GM19328 (cell line): ENCODE measurements around the gene PRKCE.

Experiments used
- ATAC-seq: cut with Tn5 transposase; IDR thresholded peaks from one replicate; pipeline ENCODE4 v1.9.1; 2021; ENCODE audit warnings: mild to moderate bottlenecking, moderate library complexity; ENCODE audit not compliant: unreplicated experiment

PRKCE gene

DNA sequence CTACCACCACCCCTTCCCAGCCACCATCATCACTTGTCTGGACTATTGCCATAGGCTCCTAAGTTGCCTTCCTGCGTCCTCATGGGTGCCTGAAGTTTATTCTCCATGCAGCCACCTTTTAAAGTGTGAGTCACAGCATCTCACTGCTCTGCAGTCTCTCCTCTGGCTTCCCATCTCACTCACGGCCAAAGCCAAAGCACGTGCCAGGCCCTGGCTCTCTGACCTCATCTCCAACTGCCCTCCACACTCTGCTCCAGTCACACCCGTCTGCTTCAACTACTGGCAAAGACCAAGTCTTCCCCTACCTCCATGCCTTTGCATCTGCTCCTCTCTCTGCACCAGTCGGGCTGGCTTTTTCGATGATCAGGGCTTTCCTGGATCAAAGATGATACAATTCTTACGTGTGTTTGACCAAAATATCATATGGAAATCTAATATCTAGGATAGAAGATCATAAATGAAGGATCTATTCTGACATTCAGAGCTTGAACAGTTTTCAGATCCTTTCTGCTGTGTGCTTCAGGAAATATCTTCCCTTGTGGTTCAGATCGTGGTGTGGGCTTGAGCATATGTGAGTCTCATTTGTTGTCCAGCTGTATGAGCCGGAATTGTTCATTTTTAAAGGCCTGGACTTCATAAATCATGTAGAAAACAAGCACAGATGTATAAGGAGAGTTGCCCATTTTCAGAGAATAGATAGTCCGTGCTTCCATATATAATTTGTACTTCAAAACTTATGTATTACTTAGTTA lies 175.6 kb downstream of the PRKCE start:
- ATAC-seq, result no peak

DNA sequence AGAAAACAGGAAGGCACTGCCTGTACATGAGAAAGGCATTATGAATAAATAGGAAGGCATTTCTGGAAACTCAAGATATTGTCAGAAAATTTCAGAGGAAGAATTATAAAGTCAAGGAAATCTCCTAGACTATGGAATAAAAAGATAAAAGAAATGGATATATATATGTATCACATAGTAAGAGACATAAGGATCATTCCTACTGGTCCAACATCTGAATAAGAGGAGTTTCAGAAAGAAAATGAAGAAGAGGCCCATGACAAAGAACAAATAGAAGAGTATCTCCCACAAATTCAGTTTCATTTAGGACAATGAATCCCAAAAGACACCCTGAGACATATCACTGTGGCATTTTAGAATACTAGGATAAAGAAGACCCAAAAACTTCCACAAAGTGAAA lies 178.8 kb downstream of the PRKCE start:
- ATAC-seq, result no peak

DNA sequence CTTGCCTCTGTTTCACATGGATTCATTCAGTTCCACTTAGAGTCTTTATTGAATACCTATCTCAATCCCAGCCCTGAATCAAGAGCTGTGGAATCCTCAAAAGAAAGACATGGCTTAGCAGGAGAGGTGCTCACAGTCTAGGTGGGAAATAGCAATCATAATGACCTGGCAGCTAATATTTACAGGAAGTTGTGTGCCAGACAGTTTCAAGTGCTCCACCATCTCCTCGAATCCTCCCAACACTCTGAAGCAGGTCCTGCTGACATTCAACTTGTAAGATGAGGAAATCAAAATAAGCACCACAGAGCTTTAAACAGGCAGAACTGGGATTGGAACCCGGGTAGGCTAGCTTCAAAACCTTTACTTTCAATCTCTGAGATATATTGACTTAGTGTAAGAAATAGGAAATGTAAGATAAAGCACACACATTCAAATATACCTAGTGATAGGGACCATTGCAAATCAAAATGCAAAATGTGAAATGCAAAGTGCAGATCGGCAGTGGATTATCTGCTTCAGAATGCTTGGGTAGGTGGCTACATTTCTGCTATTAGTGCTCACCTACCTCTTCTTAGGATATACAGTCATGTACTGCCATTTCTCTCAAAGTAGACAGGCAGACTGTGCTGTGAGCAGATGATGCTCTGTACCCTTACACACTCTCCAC lies 182.0 kb downstream of the PRKCE start:
- ATAC-seq, result peak; percentile 26

DNA sequence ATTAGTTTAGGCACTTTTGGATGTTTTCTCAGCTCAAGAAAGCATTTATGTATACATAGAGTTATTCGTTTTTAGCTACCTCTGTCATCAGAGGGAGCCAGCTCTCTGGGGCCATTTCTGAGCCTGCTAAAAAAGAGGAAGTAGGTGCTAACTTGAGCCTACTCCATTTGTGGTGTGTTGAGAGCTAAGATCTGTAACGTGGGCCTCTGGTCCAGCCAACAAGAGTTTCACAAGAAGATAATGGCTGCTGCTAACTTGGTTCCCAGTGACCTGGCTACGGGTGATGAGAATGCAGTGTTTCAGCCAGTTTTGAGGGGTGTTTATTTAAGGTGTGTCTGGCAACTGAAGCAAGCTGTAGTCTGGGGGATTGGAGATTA lies 182.5 kb downstream of the PRKCE start:
- peak; percentile 78 for ATAC-seq

DNA sequence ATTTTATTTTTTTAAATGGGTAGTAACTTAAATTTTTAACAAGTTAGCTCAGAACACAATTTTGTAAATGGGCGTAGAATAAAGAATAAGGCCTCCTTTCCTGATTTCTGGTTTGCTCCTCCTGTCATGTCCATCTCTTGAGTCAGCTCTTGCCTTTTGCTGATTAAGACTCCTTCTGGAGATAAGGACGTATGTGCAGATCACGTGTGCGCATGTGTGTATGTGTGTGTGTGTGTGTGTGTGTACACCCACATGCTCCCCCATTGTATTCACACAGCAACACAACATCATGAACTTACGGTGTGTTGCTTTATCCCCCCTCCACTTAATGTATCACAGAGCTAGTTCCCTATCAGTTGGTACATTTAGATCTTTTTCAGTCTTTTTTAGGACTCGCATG lies 182.9 kb downstream of the PRKCE start:
- ATAC-seq, result no peak

DNA sequence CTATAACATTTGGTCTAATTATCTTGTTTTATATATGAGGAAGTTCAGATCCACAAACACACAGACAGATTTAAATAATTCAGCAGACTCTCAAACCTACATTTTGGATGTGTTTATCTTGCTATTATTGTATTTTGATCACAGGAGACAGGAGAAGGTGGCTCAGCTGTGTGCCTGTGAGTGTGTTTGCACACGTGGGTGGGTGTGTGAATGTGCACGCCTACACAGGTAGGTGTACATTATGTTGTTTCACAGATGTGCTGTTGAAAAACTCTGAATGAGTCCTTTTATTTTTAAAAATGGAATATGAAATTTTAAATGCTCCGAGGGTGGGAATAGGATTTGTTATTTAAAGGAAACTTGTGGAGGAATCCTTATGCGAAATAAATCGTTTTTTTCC lies 183.4 kb downstream of the PRKCE start:
- ATAC-seq, result no peak

DNA sequence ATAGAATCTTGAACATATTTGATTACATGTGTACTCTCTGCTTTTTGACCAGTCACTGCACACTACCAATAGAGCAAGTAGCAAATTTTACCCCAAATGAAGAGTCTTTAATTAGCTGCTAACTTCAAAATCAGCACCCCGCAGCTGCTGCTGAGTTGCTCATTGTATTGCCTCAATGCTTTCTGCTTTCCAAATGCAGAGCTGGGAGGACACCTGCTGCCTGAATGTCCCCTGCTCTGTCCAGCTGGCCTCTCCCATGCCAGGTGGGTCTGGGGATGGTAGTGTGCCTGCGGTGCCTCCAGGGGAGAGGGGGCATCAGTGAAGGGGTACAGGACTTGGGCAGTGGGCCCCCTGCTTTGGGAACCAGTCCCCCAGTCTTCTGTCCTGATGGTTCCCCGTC lies 184.8 kb downstream of the PRKCE start:
- no peak for ATAC-seq

DNA sequence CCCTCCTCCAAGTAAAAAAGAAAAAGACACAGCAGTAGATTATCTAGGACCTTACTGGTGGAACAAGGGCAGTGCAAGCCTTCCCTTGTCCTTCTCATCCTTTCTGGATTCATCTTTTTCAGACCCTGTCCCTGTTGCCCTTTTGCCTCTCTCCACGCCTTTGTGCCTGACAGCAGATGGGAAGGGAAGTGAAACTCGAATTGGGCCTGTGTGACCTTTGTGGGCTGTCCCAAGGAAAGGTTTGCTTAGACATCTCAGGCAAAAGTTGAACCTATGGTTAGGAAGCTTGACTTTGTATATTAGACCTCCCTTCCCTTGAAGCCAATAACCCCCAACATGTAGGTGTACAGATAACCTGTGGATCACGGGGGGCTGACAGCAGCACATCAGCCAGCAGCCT lies 185.3 kb downstream of the PRKCE start:
- no peak for ATAC-seq

DNA sequence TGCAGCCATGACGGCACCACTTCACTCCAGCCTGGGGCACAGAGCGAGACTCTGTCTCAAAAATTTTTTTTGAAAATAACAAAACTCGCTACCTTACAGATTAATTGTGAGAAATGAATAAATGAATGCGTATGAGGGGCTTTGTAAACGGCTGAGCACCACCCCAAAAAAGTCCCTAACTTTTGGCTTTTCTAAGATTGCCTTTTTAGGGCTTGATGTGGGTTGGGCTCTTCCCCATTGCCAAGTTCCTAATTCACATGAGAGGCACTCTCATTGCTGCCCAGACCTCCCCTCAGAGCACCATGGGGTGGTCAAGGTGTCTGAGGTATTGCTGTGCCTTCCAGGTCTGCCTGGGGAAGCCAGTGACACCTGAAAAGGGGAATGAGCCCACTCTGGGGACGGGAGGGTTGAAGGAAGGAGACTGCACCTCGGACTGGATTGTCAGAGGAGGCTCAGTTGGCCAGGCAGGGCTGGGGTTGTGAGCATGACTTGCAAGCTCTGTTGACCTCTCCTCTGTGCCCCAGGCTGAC lies 186.4 kb downstream of the PRKCE start:
- no peak for ATAC-seq

DNA sequence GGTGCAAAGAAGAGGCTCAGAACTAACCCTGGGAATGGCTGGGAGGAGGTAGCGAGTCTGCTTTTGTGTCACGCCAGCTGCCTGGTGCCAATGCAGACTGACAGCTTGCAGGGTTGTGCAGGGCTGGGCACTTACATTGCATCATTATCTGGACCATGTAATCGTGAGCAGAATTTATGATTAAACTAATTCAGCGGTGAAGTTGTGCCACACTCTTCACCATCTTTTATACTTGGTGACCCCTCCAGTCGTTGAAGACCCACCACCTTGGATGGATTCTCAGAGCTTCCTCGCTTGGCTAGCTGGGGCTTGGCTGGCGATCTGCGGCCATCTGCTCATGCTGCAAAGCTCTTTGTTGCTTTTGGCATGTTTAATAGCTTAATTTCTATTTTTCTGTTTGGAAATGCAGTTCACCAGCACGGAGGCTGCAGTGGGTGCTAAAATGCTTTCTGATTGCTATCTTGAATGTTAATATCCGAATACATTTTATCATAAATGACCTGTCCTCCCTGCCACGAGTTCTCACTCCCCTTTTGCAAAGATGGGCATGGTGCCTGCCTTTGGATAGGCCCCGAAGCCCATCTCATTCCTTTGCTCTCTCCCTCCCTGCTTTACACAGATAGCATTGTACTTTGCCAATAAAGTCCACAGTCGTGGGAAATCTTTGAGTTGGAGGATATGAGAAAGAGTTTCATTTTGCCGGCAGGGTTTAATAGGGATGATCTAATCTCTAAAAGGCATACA lies 188.2 kb downstream of the PRKCE start:
- no peak for ATAC-seq

DNA sequence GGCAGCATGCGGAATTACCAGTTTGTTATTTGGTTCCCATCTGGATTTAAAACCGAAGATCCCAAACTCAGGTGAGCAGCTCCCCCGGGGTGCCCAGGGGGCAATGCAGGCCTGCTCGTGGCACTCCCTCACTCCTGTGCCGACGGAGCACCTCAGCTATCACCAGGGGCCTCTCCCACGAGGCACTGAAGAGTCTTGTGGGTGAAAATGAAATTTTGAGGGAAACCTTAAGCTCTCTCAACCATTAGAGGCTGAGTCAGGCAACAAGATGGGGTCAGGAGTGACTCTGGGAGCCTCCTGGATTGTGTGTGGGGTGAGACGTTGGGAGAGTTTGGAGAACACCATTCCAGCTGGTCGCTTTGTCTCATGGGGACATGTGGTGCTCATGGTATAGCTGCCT lies 189.0 kb downstream of the PRKCE start:
- no peak for ATAC-seq

DNA sequence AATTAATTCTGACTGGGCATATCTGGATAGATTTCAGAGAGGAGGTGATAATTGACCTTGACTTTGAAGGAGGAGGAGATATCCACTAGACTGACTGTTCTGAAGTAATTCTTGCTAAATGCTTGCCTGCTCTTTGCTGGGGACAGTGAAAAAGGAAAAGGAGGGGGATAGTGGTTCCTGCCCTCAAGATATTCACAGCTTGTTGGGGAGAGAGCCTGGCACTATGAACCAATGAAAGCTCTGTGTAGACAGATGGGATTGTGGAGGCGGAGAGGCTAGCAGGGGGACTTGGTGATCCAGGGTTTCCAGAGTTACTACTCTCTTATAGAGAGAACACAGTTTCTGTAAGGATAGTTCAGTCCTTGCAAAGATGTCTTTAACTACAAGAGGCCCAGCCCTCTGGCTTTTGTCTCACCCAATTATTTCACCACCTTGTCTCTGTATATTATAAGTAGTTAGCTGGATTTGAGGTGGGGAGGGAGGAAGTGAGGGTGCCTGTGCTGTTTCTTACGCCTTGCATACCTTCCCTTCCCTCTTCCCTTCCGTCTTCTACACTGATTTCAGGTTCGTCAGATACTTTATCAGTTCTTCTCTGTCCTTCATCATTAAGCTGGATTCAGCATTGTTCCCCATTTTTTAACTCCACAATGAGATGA lies 190.4 kb downstream of the PRKCE start:
- no peak for ATAC-seq

DNA sequence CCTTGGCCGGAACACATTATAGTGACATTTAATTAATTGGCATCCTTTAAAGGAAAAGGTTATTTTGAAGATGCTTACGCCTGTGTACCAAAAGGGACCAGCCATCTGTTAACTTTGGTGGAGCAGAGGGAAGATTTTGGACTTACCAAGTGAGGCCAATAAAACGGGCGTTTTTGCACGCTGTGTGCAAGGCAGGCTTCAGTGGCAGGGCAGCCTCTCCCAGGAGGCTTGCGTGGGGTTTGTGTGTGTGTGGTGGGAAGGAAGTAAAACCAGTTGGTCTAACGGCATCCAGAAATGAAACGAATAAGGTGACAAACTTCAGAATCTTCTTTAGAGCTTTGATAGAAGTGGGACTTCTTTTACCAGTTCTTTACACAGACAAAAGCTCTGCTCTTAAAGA lies 191.7 kb downstream of the PRKCE start:
- peak; percentile 48 for ATAC-seq

DNA sequence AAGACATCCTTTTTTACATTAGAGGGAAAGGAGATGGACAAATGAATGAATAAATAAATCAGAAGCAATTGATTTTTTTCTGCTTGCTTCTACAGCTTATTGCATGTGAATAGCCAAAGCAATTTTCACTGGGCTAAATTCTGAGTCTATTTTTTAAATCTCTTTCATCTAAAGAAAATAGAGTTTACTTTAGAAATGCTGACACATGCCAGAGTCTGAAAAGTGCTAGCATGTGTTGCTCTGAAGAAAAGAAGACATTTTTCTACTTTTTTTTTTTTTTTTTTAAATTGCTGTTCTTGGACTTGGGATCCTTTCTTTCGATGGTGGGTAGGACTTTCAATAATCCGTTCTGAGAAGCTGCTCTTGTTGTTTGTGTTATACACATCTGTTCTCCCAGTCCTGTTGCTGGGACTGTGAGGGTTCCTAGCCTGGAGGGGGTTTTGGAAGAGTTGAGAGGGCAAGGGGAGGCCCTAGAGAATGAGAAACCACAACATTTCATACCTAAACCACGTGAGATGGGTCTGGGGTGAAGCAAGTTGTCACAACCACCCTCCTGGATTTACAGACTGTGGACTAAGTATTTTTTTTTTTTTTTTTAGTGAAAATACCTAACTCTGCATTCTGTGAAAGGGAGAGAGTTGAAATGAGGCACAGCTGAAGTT lies 193.5 kb downstream of the PRKCE start:
- no peak for ATAC-seq

DNA sequence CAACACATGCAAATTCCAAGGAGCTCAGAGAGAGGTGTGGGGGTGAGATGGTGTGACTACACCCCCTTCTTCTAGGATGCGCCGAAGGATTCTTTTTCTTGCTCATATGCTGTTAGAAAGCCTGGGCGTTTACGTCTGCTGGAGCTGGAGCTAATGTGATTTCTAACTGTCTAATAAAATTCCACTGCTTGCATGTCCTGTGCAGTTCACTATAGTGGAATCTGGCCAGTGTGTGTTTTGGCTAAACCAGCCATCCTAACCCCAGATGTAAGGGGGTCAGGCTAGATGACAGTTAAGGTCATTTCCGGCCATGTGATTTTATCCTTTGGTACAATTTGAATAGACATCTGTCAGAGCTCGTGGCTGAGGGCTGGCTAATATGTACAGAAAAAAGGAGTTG lies 194.1 kb downstream of the PRKCE start:
- ATAC-seq, result no peak

DNA sequence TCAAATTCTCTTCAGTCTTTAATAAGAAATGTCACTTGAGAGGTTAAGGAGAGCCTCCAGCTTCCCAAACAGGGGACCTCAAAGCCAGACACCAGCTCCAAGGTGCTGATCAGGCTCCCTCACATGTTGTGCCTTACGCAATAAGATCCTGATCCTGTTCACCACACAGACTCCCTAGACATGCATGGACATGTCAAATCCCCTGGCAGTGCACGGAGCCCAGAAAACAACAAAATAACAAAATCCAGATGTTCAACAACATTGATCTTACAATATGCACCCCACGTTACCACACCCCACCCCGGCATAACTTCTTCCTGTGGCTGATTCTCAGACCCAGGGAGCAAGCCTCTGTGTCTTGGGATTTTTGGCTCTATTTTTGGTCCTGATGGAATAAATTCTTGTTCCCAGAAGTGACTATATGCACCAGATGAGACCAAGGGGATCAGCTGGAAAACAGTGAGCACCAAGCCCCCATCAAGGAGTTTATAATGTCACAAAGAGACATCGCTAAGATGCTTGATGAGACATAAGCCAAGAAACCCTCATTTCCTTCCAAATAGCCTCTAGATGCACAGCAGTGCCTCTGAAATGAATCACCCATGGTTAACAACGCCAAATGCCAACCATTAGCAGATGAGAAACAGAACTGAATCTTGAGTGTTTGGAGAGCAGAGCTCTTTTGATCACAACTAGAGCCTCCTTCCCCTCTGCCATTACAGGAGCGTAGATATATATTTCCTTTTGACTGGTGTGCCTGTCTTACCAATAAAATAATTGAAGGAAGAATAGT lies 198.2 kb downstream of the PRKCE start:
- ATAC-seq, result no peak

DNA sequence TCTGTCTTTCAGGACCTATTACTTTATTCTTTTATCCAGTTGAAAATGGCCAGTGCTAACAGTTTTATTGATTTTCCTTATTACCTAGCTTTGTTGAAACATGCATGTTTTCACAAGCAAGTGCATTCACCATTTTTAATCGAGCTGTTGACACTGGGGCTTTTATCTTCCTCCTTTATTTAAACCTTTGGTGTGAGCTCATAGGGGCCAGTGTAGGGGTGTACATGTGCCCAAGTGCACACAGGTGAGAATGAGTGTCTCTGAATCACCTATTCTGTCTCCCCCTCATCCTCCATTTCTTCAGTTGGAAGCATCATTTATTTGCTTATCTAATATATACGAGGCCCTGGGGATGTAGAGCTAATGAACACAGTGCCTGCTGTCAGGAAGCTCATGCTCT lies 199.1 kb downstream of the PRKCE start:
- no peak for ATAC-seq

DNA sequence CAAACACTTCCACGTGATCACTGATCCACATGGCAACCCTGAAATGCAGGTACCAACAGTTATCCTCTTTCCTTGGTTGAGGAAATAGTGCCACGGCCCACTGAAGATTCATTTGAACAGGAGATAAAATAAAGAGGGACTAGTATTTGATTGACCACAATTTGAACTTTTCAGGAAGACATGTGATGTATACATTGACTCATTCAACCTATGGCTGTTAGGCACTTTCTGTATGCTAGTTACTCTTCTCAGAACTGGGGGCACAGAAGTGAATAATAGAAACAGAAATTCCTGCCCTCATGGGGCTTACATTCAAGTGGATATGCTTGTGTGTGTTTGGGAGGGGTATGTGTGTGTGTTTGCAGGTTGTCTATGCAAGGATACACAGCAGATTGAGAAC lies 199.6 kb downstream of the PRKCE start:
- no peak for ATAC-seq

DNA sequence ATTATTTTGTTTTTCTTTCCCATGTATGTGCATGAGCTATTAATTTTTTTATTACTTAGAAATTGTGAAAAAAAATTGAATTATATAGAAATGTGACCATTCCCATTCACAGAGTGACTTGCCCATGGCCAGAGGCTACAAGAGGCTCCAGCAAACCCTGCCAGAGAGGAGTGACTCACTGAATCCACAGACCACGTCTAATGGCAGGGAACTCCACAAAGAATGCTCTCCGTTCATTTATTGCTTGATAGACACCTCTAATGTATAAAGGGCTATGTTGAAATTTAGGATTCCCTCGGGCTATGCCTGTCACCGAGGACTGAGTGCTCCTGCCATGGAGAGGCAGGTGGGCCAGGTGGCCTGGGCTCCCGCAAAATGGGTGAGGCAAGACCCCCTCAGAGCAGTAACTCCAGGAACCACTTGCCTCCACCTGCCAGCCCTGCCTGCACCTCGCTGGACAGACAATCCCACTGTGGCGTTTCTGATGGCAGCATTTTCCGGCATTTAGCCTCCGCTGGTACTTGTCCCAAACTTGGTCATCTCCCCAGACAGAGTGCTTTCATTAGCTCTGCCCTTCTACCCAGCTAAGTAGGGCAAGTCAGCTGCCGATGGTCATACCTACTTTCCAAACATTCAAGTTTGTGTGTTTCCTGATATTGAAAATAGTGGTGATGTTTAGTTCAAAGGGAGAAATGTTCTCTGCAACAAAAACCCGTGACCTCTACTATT lies 200.3 kb downstream of the PRKCE start:
- ATAC-seq, result no peak
